OCI-LY1 (cell line): Measurements from ENCODE around the gene MAN1A1.
"Not testable (repeated sequence)": the region's sequence is repeated elsewhere in the genome, so short reads cannot be mapped to it uniquely, and the experiment has no call there.

Experiments
- H2AFZ ChIP-seq: fragments of 200-600 bp; sonication (generic), shearing (Covaris generic); 2 replicates; pipeline ENCODE4 v1.6.0; 2014; ENCODE audit warnings: antibody characterized with exemption, mild to moderate bottlenecking, low read length
- H3F3A ChIP-seq: fragments of 200-600 bp; sonication (generic), shearing (Covaris generic); 2 replicates; pipeline ENCODE4 v1.6.0; 2014; ENCODE audit warnings: mild to moderate bottlenecking, antibody characterized with exemption, low read length, moderate library complexity; ENCODE audit not compliant: insufficient read depth
- H3K27ac ChIP-seq: fragments of 200-600 bp; sonication (generic); 2 replicates; pipeline ENCODE4 v1.5.1; 2014; ENCODE audit warnings: low read length, mixed run types, mild to moderate bottlenecking, low read depth; ENCODE audit not compliant: poor library complexity, severe bottlenecking
- H3K27me3 ChIP-seq: fragments of 200-600 bp; sonication (generic); 2 replicates; pipeline ENCODE4 v1.6.0; 2014; ENCODE audit warnings: antibody characterized with exemption, mild to moderate bottlenecking, low read length, moderate library complexity; ENCODE audit not compliant: insufficient read depth
- H3K36me3 ChIP-seq: fragments of 200-600 bp; sonication (generic); 2 replicates; pipeline ENCODE4 v1.6.1; 2014; ENCODE audit warnings: mild to moderate bottlenecking, antibody characterized with exemption, low read length, moderate library complexity, mixed read lengths; ENCODE audit not compliant: insufficient read depth
- H3K4me1 ChIP-seq: fragments of 200-600 bp; sonication (generic); 2 replicates; pipeline ENCODE4 v1.5.1; 2014; ENCODE audit warnings: mild to moderate bottlenecking, low read length, moderate library complexity; ENCODE audit not compliant: insufficient read depth, severe bottlenecking
- H3K4me2 ChIP-seq: fragments of 200-600 bp; sonication (generic), shearing (Covaris generic); 2 replicates; pipeline ENCODE4 v1.6.1; 2014; ENCODE audit warnings: low read length
- H3K4me3 ChIP-seq: fragments of 200-600 bp; sonication (generic); 2 replicates; pipeline ENCODE4 v1.5.1; 2014; ENCODE audit warnings: low read length, low read depth, mild to moderate bottlenecking, mixed read lengths; ENCODE audit not compliant: poor library complexity, severe bottlenecking
- H3K79me2 ChIP-seq: fragments of 200-600 bp; shearing (Covaris generic); 2 replicates; pipeline ENCODE4 v1.6.1; 2016; ENCODE audit warnings: mixed run types, low read length, mixed read lengths; ENCODE audit not compliant: insufficient read depth
- H3K9ac ChIP-seq: fragments of 200-600 bp; sonication (generic), shearing (Covaris generic); 2 replicates; pipeline ENCODE4 v1.6.1; 2014; ENCODE audit warnings: mild to moderate bottlenecking, low read length, mixed read lengths
- H3K9me2 ChIP-seq: fragments of 200-600 bp; sonication (generic), shearing (Covaris generic); 2 replicates; pipeline ENCODE4 v1.6.1; 2014; ENCODE audit warnings: low read depth, mild to moderate bottlenecking, low read length, mixed read lengths
- H3K9me3 ChIP-seq: fragments of 200-600 bp; shearing (Covaris generic); 2 replicates; pipeline ENCODE4 v1.6.1; 2014; ENCODE audit warnings: low read length, mixed read lengths
- H4K20me1 ChIP-seq: fragments of 200-600 bp; sonication (generic), shearing (Covaris generic); 2 replicates; pipeline ENCODE4 v1.6.0; 2016; ENCODE audit warnings: mild to moderate bottlenecking, low read length; ENCODE audit not compliant: insufficient read depth
- EZH2 ChIP-seq: fragments of 200-600 bp; sonication (generic), shearing (Covaris generic); IDR thresholded peaks from 2 replicates; pipeline ENCODE4 v1.8.0; 2017; ENCODE audit warnings: borderline replicate concordance, mixed run types, mild to moderate bottlenecking, antibody characterized with exemption, low read length, moderate library complexity, mixed read lengths
- TF ChIP-seq, protein P1 (sequence below): fragments of 200-600 bp; sonication (generic), shearing (Covaris generic); IDR thresholded peaks from 2 replicates; pipeline ENCODE4 v1.5.1; 2017; ENCODE audit warnings: mild to moderate bottlenecking, antibody characterized with exemption, low read length, moderate library complexity, mixed read lengths

Gene MAN1A1

DNA sequence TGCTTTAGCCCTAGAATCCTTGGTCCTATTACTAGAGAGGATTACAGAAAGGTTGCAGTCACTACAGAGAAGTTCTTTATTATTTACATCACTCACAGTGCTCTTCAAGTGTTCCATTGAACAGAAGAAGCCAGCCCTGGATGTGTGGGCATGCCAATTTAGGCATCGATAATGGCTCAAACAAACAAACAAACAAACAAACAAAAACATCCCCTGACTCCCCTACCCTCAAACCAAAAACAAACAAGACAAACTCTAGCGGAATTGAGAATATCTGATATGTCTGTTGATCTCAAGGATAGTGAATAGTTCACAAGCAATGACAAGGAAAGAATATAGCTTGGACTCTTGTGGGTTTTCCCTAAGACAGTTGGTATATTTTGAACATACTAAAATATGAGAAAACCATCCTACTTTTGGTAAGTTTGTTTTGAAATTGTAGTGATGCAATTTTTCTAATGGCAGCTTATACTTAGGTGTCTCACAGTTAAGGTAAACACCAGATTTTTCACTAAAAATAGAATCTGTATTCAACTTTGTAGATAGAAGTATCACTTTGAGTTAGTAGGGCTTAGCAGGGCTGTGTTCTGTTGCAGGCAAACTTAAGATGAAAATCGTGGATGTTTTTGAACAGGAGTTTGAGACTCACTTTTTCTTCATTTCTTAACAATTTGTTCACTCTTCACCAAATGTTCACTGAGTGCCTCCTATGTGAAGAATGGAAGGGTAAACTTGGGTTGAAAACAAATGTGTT is 178.3 kb downstream of the MAN1A1 start:
- no peak overlapping the region for H3K4me2 ChIP-seq
- no peaks in the 10 kb centered on the region for H3K9me3 ChIP-seq
- no peaks in the 10 kb centered on the region for H3K36me3 ChIP-seq
- H3K27ac ChIP-seq, result no peak overlapping the region
- H3K9me2 ChIP-seq, result no peaks in the 10 kb centered on the region
- H2AFZ ChIP-seq, result no peak overlapping the region
- H3K9ac ChIP-seq, result no peak overlapping the region
- no peaks in the 10 kb centered on the region for H3F3A ChIP-seq
- H3K79me2 ChIP-seq, result no peaks in the 10 kb centered on the region
- H3K4me3 ChIP-seq, result no peak overlapping the region
- H4K20me1 ChIP-seq, result no peaks in the 10 kb centered on the region
- no peaks in the 10 kb centered on the region for H3K4me1 ChIP-seq
- TF ChIP-seq, protein P1, sequence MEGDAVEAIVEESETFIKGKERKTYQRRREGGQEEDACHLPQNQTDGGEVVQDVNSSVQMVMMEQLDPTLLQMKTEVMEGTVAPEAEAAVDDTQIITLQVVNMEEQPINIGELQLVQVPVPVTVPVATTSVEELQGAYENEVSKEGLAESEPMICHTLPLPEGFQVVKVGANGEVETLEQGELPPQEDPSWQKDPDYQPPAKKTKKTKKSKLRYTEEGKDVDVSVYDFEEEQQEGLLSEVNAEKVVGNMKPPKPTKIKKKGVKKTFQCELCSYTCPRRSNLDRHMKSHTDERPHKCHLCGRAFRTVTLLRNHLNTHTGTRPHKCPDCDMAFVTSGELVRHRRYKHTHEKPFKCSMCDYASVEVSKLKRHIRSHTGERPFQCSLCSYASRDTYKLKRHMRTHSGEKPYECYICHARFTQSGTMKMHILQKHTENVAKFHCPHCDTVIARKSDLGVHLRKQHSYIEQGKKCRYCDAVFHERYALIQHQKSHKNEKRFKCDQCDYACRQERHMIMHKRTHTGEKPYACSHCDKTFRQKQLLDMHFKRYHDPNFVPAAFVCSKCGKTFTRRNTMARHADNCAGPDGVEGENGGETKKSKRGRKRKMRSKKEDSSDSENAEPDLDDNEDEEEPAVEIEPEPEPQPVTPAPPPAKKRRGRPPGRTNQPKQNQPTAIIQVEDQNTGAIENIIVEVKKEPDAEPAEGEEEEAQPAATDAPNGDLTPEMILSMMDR, result no peak
- no peak for TF ChIP-seq EZH2
- H3K27me3 ChIP-seq, result no peaks in the 10 kb centered on the region

DNA sequence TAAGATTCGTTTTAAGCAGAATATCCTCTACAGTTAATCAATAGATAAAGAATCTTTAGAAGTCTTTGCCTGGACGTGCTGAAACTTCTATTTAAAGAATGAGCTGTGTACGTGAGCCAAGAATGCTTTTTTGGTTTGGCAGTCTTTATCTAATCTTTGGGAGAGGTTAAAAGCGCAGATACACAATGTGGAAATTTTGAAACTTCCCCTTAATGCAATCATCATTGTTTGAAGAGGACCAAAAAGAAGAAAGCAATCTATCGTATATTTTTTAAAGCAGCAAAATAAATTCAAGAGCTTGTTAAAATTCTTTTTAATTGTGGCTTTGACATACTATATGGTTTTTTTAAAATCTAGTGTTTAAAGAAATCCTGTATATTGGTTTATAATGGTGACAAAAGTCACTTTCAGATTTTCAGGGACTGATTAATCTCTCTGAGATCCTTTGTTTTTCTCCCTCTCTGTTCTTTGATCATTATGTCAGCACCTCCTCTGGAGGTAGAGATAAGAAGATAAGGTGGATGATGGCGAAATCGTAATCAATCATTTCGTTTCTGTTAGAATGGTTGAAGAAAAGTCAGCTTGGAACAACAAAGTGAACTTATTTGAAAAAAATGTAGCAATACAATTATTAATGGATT is 179.0 kb downstream of the MAN1A1 start:
- Histone ChIP-seq H2AFZ (no peak overlapping the region), H3K9me2 (no peaks in the 10 kb centered on the region), H3K4me2 (no peak overlapping the region), H3K9me3 (no peaks in the 10 kb centered on the region), H3K79me2 (no peaks in the 10 kb centered on the region), H3F3A (no peaks in the 10 kb centered on the region), H3K36me3 (no peaks in the 10 kb centered on the region), H3K27me3 (no peaks in the 10 kb centered on the region), H3K4me1 (no peaks in the 10 kb centered on the region), H3K27ac (no peak overlapping the region), H3K9ac (no peak overlapping the region), H4K20me1 (no peaks in the 10 kb centered on the region), H3K4me3 (no peak overlapping the region)
- TF ChIP-seq EZH2, result no peak
- TF ChIP-seq, protein P1, result no peak

DNA sequence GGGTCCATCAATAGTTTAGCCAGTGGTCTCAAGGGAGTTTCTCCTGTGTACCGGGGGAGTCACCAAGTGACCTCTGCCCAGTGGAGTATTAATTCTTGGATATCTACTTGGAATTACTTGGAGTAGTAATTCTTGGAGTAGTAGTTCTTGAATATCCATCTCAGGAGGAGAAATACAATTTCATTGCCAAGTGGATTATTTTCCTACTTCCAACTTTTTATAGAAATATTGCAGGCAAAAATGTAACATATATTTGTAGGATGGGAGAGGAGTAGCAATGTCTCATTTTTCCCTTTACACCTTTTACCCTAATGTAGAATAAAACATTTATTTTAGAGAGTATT is 179.5 kb downstream of the MAN1A1 start:
- Histone ChIP-seq H3K4me1 (no peaks in the 10 kb centered on the region), H3K4me3 (no peak overlapping the region), H3K4me2 (no peak overlapping the region)

DNA sequence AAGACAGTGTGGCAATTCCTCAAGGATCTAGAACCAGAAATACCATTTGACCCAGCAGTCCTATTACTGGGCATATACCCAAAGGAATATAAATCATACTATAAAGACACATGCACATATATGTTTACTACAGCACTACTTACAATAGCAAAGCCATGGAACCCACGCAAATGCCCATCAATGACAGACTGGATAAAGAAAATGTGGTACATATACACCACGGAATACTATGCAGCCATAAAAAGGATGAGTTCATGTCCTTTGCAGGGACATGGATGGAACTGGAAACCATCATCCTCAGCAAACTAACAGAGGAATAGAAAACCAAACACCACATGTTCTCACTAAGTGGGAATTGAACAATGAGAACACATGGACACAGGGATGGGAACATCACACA is 180.2 kb downstream of the MAN1A1 start:
- H3K4me2 ChIP-seq, H3K4me1 ChIP-seq, H3F3A ChIP-seq, H3K9me2 ChIP-seq, H3K27ac ChIP-seq, H3K27me3 ChIP-seq, H3K4me3 ChIP-seq, H3K9ac ChIP-seq, H3K36me3 ChIP-seq, H4K20me1 ChIP-seq, H3K79me2 ChIP-seq, H3K9me3 ChIP-seq, H2AFZ ChIP-seq: not testable (repeated sequence)

More for the DNA sequence above, 179.5 kb downstream of the MAN1A1 start:
- no peaks in the 10 kb centered on the region for H3K79me2 ChIP-seq
- H3F3A ChIP-seq, result no peaks in the 10 kb centered on the region
- H3K27ac ChIP-seq, result no peak overlapping the region
- no peaks in the 10 kb centered on the region for H3K9me2 ChIP-seq
- H3K9ac ChIP-seq, result no peak overlapping the region
- H2AFZ ChIP-seq, result no peak overlapping the region
- H4K20me1 ChIP-seq, result no peaks in the 10 kb centered on the region
- H3K36me3 ChIP-seq, result no peaks in the 10 kb centered on the region
- no peak for TF ChIP-seq EZH2
- TF ChIP-seq, protein P1, result no peak
- H3K27me3 ChIP-seq, result no peaks in the 10 kb centered on the region
- no peaks in the 10 kb centered on the region for H3K9me3 ChIP-seq
